K562 (cell line): ENCODE measurements around the gene PACS1. TPM values are rescaled to one million over a fixed set of nuclear protein-coding genes. Genes with fewer than 3 reads are reported as not detected.

Experiments used
- ATAC-seq: fragments of 200-7000 bp; cut with Tn5 transposase; 3 replicates; pipeline ENCODE4 v1.9.1; 2020; ENCODE audit warnings: moderate library complexity
- BruUV-seq: library from RNA; stranded (reverse); fragments of 400-500 nt; replicated peaks from 2 replicates; lab custom pipeline; 2021; lab: Mats Ljungman, UMichigan
- CTCF ChIA-PET: fragments of 300-600 bp; formaldehyde crosslinking; extraction: SDS; loops from one replicate; lab custom pipeline; 2021; ENCODE audit warnings: low intra/inter-chr PET ratio; lab: Yijun Ruan, JAX
- POLR2A ChIA-PET: fragments of 300-600, 350-650 bp; sonication (Branson Sonifier 250); formaldehyde crosslinking; extraction: SDS; loops from one replicate; lab custom pipeline; 2021; ENCODE audit warnings: antibody characterized with exemption, inconsistent platforms; lab: Yijun Ruan, JAX
- DNase-seq, 4 experiments: peaks; one replicate each; pipeline versions ENCODE4 v3.0.0 to v3.0.0-alpha.2; 2011 to 2018; ENCODE audit warnings: low spot score in 3 of 4, mixed read lengths in 3 of 4; ENCODE audit errors: extremely low read depth in 1 of 4
- FAIRE-seq: peaks from 2 replicates; lab custom pipeline; 2011; peaks lifted over from hg19 to GRCh38; lab: Jason Lieb, UNC
- H2AFZ ChIP-seq: 2 replicates; pipeline ENCODE4 v1.6.0; 2011; ENCODE audit warnings: low read depth, low read length, control low read depth, inconsistent platforms
- H3K27ac ChIP-seq: fragments of 200-600 bp; 3 replicates; pipeline ENCODE4 v1.8.0; 2011; ENCODE audit warnings: low read depth, mild to moderate bottlenecking, control low read depth, inconsistent platforms, low read length, moderate library complexity, mixed read lengths; ENCODE audit errors: extremely low read depth
- H3K27me3 ChIP-seq, 2 experiments: fragments of 300-600 bp in 1 of 2; 2 replicates in 1 of 2; 3 replicates in 1 of 2; pipeline versions ENCODE4 v1.6.0 to v1.8.0; 2011; ENCODE audit warnings: inconsistent platforms in 2 of 2, low read length in 2 of 2, mild to moderate bottlenecking in 1 of 2, mixed read lengths in 1 of 2, moderate library complexity in 1 of 2; ENCODE audit not compliant: control insufficient read depth in 2 of 2, insufficient read depth in 2 of 2
- H3K36me3 ChIP-seq: fragments of 300-600 bp; 3 replicates; pipeline ENCODE4 v1.8.0; 2011; ENCODE audit warnings: mild to moderate bottlenecking, low read length, inconsistent platforms; ENCODE audit not compliant: control insufficient read depth, insufficient read depth
- H3K4me1 ChIP-seq, 2 experiments: fragments of 200-600 bp in 1 of 2; replicated peaks in 1 of 2; 2 replicates in 1 of 2; 3 replicates in 1 of 2; pipeline versions ENCODE4 v1.5.1 to v1.8.0; 2011; ENCODE audit warnings: inconsistent platforms in 2 of 2, low read length in 2 of 2, mild to moderate bottlenecking in 1 of 2, mixed read lengths in 1 of 2, moderate library complexity in 1 of 2; ENCODE audit not compliant: control insufficient read depth in 2 of 2, insufficient read depth in 2 of 2
- H3K4me2 ChIP-seq: 2 replicates; pipeline ENCODE4 v1.6.1; 2011; ENCODE audit warnings: low read length, control low read depth, inconsistent platforms, mixed read lengths; ENCODE audit not compliant: insufficient read depth
- H3K4me3 ChIP-seq: fragments of 200-600 bp; sonication (generic), shearing (Covaris generic); 2 replicates; pipeline ENCODE4 v1.5.1; 2016; ENCODE audit warnings: control low read depth, inconsistent platforms
- H3K79me2 ChIP-seq: fragments of 200-600 bp; 3 replicates; pipeline ENCODE4 v1.8.0; 2011; ENCODE audit warnings: low read length, inconsistent platforms; ENCODE audit not compliant: control insufficient read depth, insufficient read depth
- H3K9ac ChIP-seq, 2 experiments: 2 replicates each; pipeline versions ENCODE4 v1.6.0 to v1.6.1; 2011; ENCODE audit warnings: low read depth in 2 of 2, low read length in 2 of 2, control low read depth in 1 of 2, inconsistent platforms in 1 of 2, mild to moderate bottlenecking in 1 of 2, mixed read lengths in 1 of 2; ENCODE audit not compliant: insufficient read depth in 1 of 2
- H3K9me1 ChIP-seq: one replicate; pipeline ENCODE4 v1.6.0; 2011; ENCODE audit warnings: inconsistent platforms, mild to moderate bottlenecking, low read length, moderate library complexity; ENCODE audit not compliant: control insufficient read depth, insufficient read depth
- H3K9me3 ChIP-seq: replicated peaks from 2 replicates; pipeline ENCODE4 v1.5.1; 2011; ENCODE audit warnings: low read depth, low read length, inconsistent platforms; ENCODE audit not compliant: control insufficient read depth, insufficient read depth
- H4K20me1 ChIP-seq: replicated peaks from 2 replicates; pipeline ENCODE4 v1.6.1; 2011; ENCODE audit warnings: low read length, inconsistent platforms, mixed read lengths; ENCODE audit not compliant: control insufficient read depth, insufficient read depth
- CTBP1 ChIP-seq: fragments of 450-650 bp; IDR thresholded peaks from 2 replicates; pipeline ENCODE4 v1.6.1; 2016; ENCODE audit warnings: borderline replicate concordance
- KHSRP ChIP-seq: fragments of 450-650 bp; IDR thresholded peaks from 2 replicates; pipeline ENCODE4 v1.6.1; 2017
- POLR2AphosphoS5 ChIP-seq: IDR thresholded peaks from 2 replicates; pipeline ENCODE4 v1.6.1; 2011; ENCODE audit warnings: mild to moderate bottlenecking, low read depth, low read length, moderate library complexity; ENCODE audit not compliant: control insufficient read depth, insufficient read depth
- TAF15 ChIP-seq: fragments of 200-400 bp; formaldehyde crosslinking; IDR thresholded peaks from 2 replicates; pipeline ENCODE4 v1.6.1; 2017; ENCODE audit warnings: mild to moderate bottlenecking, low read depth, low read length, moderate library complexity
- TCF7 ChIP-seq: sonication (generic); IDR thresholded peaks from 2 replicates; pipeline ENCODE4 v1.6.1; 2016; ENCODE audit warnings: antibody characterized with exemption, borderline replicate concordance
- ZNF140 ChIP-seq: fragments of 250-450 bp; sonication (Bioruptor Pico); IDR thresholded peaks from 2 replicates; pipeline ENCODE4 v1.8.0; 2021; ENCODE audit warnings: moderate library complexity, mild to moderate bottlenecking, inconsistent platforms
- ZNF23 ChIP-seq: fragments of 250-450 bp; sonication (Bioruptor Pico); IDR thresholded peaks from 2 replicates; pipeline ENCODE4 v1.4.0; 2020; ENCODE audit warnings: mild to moderate bottlenecking
- in situ Hi-C: fragments of 300-500 bp; cut with MboI; formaldehyde crosslinking; loops from 4 replicates; pipeline ENCODE4 v1.15.0; 2018; ENCODE audit warnings: inconsistent platforms, mixed read lengths
- intact Hi-C: fragments of 100-400 bp; cut with micrococcal nuclease; formaldehyde crosslinking; loops from 2 replicates; pipeline ENCODE4 v1.14.2; 2022
- polyA plus RNA-seq, 8 experiments: library from polyadenylated mRNA; depleted of rRNA in 4 of 8; stranded (reverse) in 5 of 8; unstranded in 3 of 8; fragments of >200 nt; fragmentation: Nextera tagmentation in 2 of 8; fragmentation: Illumina TruSeq in 1 of 8; extraction: Ambion mirVana in 2 of 8; extraction: Trizol in 1 of 8; gene quantifications; 2 replicates each; pipeline versions ENCODE4 v1.2.1 to v1.2.3, GENCODE V29; 2011 to 2014; ENCODE audit warnings: inconsistent platforms in 1 of 8, missing spikeins in 1 of 8
- total RNA-seq, 7 experiments: library from RNA; depleted of rRNA in 6 of 7; stranded (reverse); fragments of >200 nt in 6 of 7; fragmentation: Illumina TruSeq in 2 of 7; extraction: Trizol in 2 of 7; gene quantifications; 2 replicates each; pipeline versions ENCODE4 v1.2.1 to v1.2.3, GENCODE V29; 2011 to 2021; ENCODE audit warnings: low replicate concordance in 1 of 7
- TF ChIP-seq, protein P1 (sequence below), 3 experiments: fragments of 200-800 bp in 1 of 3; sonication (Bioruptor generic) in 1 of 3; sonication (generic) in 1 of 3; formaldehyde crosslinking in 1 of 3; IDR thresholded peaks; 2 replicates each; pipeline versions ENCODE4 v1.6.1 to v1.8.0; 2016 to 2022; ENCODE audit warnings: mild to moderate bottlenecking in 2 of 3, missing compliant biosample characterization in 2 of 3, missing genetic modification characterization in 2 of 3, missing genetic modification reagents in 1 of 3
- TF ChIP-seq, protein P2 (sequence below): fragments of 250-450 bp; sonication (Bioruptor Pico); IDR thresholded peaks from 2 replicates; pipeline ENCODE4 v1.5.1; 2021; ENCODE audit warnings: mild to moderate bottlenecking

PACS1 gene
- total and polyA plus RNA-seq, 9 of the 15 experiments (the other 6 are each of a cell fraction or from before 2014, with no cell fraction given) = 0.34 to 28.1 (median 8.5) TPM

DNA sequence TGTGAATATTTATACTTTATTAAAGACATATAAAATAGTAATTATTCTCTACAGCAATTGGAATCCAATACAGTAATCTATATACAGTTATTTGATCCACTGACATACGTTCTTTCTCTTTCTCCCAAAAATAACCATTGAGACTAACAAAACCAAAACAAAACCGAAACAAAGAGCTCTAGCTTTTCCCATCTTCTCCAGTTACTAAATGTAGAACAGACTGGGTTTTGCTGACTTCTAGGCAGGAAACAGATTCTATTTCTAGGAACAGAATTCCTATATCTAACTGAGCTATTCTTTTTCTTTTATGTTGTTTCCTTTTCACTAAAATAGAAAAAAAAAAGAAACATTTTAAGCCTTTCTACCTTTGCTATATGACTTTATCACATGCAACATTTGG lies 80.1 kb downstream of the PACS1 start (continued):
- TF ChIP-seq, protein P1, sequence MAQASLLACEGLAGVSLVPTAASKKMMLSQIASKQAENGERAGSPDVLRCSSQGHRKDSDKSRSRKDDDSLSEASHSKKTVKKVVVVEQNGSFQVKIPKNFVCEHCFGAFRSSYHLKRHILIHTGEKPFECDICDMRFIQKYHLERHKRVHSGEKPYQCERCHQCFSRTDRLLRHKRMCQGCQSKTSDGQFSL (CRISPR knock-in tag; IDR thresholded peaks at IDR 0.05) = no peak
- TF ChIP-seq, protein P1 (tag; IDR thresholded peaks at IDR 0.05) = no peak
- TF ChIP-seq, protein P2, sequence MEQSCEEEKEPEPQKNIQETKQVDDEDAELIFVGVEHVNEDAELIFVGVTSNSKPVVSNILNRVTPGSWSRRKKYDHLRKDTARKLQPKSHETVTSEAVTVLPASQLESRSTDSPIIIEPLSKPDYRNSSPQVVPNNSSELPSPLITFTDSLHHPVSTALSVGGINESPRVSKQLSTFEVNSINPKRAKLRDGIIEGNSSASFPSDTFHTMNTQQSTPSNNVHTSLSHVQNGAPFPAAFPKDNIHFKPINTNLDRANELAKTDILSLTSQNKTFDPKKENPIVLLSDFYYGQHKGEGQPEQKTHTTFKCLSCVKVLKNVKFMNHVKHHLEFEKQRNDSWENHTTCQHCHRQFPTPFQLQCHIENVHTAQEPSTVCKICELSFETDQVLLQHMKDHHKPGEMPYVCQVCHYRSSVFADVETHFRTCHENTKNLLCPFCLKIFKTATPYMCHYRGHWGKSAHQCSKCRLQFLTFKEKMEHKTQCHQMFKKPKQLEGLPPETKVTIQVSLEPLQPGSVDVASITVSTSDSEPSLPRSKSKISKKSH (CRISPR knock-in tag) = no peak
- TF ChIP-seq TAF15 = no peak
- no peak for TF ChIP-seq ZNF140 (CRISPR knock-in tag)
- no peak for TF ChIP-seq TCF7
- no peak for TF ChIP-seq KHSRP
- TF ChIP-seq CTBP1 = no peak

DNA sequence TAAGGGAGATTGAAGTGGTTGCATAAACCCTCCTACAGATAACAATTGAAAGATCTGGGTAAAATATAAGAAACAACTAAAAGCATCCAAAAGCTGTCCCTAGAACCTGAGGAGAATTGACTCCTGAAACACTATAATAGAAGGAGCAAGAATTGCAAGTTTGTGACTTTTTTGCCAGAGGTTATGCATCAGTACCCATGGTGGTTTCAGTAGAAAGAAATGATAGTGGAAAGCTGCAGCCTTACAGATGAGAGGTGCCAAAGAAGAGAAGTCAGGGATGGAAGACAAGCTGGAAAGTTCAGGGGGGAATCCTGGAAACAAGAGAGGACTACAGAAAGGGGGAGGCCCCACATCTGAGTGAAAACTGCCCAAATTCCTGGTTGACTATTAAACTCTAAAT lies 80.7 kb downstream of the PACS1 start:
- TF ChIP-seq ZNF23 (CRISPR knock-in tag) (no peak), POLR2AphosphoS5 (no peak)
- Histone ChIP-seq H3K9ac (no peak overlapping the region), H4K20me1 (no peaks in the 10 kb centered on the region), H3K4me1 (no peaks in the 10 kb centered on the region), H3K27me3 (no peaks in the 10 kb centered on the region), H3K4me3 (no peak overlapping the region), H3K36me3 (no peaks in the 10 kb centered on the region), H3K79me2 (no peaks in the 10 kb centered on the region), H3K9me1 (no peaks in the 10 kb centered on the region), H3K9me3 (no peaks in the 10 kb centered on the region; the same call in 1 of the 2 replicates), H2AFZ (no peak overlapping the region), H3K4me2 (no peak overlapping the region), H3K27ac (no peak overlapping the region)
- CTCF ChIA-PET = no interaction called here
- in situ Hi-C loops = no loop called here
- ATAC-seq (no peak), FAIRE-seq (no peak), DNase-seq (no peak)
- POLR2A ChIA-PET = interaction anchor here (1.0 to 1.3 kb wide), 3 partner anchors 9 to 31 kb away, joined by 3 to 5 read pairs (median 4); no protein-coding TSS in a partner anchor
- intact Hi-C loops = no loop called here
- BruUV-seq = no TSS peak
